Sigmoid colon (tissue), 4 donors: Measurements from ENCODE around the gene BTC.

Experiments
- EP300 ChIP-seq, 4 donors: sonication (generic); formaldehyde crosslinking; IDR thresholded peaks; one replicate each; pipeline ENCODE4 v1.6.1; 2017; ENCODE audit warnings: antibody characterized with exemption in 4 of 4
- POLR2AphosphoS5 ChIP-seq, 4 donors: sonication (generic); formaldehyde crosslinking; IDR thresholded peaks; one replicate each; pipeline ENCODE4 v1.6.1; 2017; ENCODE audit warnings: antibody characterized with exemption in 4 of 4
- TF ChIP-seq, protein P1 (sequence below), 4 experiments: fragments of 450-650 bp in 3 of 4; fragments of 200-600 bp in 1 of 4; IDR thresholded peaks; one replicate each; pipeline ENCODE4 v1.5.1; 2016 to 2019; ENCODE audit warnings: antibody characterized with exemption in 4 of 4, mild to moderate bottlenecking in 3 of 4, moderate library complexity in 2 of 4

DNA sequence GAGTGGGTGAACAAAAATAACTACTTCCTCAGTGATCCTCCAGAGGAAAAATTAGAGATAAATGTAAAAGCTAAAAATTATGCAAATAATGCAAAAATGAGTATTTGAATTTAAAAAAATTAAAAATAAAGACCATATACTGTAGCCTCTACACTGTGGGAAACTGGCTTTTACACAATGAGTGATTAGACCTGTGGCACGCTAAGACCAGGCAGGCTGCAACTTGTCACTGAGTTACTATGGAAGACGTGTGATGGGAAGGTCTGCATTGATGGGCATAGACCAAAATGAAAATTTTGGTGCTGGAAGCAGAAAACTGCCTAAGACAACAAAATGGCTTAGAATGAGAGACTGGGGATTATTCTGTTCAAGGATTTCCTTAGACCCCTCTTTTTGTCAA, 30.2 kb downstream of the BTC start:
- TF ChIP-seq, protein P1, sequence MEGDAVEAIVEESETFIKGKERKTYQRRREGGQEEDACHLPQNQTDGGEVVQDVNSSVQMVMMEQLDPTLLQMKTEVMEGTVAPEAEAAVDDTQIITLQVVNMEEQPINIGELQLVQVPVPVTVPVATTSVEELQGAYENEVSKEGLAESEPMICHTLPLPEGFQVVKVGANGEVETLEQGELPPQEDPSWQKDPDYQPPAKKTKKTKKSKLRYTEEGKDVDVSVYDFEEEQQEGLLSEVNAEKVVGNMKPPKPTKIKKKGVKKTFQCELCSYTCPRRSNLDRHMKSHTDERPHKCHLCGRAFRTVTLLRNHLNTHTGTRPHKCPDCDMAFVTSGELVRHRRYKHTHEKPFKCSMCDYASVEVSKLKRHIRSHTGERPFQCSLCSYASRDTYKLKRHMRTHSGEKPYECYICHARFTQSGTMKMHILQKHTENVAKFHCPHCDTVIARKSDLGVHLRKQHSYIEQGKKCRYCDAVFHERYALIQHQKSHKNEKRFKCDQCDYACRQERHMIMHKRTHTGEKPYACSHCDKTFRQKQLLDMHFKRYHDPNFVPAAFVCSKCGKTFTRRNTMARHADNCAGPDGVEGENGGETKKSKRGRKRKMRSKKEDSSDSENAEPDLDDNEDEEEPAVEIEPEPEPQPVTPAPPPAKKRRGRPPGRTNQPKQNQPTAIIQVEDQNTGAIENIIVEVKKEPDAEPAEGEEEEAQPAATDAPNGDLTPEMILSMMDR (IDR thresholded peaks at IDR 0.05): no peak
- no peak for TF ChIP-seq EP300 (IDR thresholded peaks at IDR 0.05)
- no peak for TF ChIP-seq POLR2AphosphoS5 (IDR thresholded peaks at IDR 0.05)
